ENCODE data around the gene BTBD16. TPM values are rescaled to one million over a fixed set of nuclear protein-coding genes. Genes with fewer than 3 reads are reported as not detected.

BTBD16 gene
- total and polyA plus RNA-seq, 9 donors = 0.42 to 1.8 TPM; not detected in 7

DNA sequence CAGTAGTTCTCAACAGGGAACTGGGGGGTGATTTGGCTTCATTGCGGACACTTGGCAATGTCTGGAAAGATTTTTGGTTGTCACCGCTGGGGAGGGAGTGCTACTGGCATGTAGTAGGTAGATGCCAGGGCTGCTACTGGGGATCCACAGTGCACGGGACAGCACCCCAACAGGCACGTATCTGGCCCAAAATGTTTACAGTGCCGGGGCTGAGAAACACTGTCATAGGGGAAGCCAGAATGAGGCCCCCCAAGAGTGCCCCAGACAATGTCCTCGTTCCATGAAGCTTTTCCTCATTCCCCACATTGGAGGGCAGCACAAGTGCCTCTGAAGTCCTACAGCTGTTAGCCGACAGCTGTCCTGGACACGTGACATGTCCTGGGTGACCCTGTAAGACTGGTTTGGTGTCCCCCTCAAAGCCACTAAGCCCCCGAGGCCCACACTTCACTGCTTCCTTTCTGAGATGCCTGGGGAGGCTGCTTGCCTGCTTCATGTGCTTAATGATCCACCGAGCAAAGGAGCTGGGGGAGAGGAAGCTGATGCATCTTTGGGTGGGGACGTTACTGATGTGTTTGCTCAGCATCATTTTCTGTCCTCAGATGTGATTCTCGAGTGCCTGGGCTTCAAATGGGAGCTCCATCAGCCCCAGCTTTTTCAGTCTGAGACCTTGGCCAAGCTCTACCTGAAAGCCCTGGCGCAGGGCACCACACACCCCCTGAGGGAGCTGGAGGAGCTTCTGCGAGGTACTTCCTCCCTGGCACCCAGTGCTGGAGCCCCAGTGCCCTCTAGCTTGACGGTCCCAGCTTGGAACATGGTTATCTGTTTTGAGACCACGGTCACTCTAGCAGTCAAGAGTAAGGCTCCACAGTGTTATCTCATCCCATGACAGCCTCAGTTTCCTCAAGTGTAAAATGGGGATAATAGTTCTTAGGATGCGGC is 14.7 kb downstream of the BTBD16 start:
- no peak overlapping the region for H3K27ac ChIP-seq
- H3K9me3 ChIP-seq = no peaks in the 10 kb centered on the region
- TF ChIP-seq CTCF (IDR thresholded peaks at IDR 0.05) = no peak
- no peak for TF ChIP-seq EP300 (IDR thresholded peaks at IDR 0.05)
- TF ChIP-seq POLR2A (IDR thresholded peaks at IDR 0.05) = no peak
- H3K36me3 ChIP-seq = no peaks in the 10 kb centered on the region
- no peaks in the 10 kb centered on the region for H3K4me1 ChIP-seq (ENCODE audit: insufficient read depth)
- intact Hi-C loops (cut with DNase I) = no loop called here
- 86 to 88% (median 87%) methylated on average over 17 of the region's 17 CpGs for WGBS, 3 donors
- H3K27me3 ChIP-seq = no peaks in the 10 kb centered on the region
- DNase-seq = no peak
- no peak overlapping the region for H3K4me3 ChIP-seq

GRCh38 chr10:122286867-122287266 is 15.8 kb downstream of the BTBD16 start:
- H3K27ac ChIP-seq = no peak overlapping the region
- no peaks in the 10 kb centered on the region for H3K9me3 ChIP-seq
- no peaks in the 10 kb centered on the region for H3K36me3 ChIP-seq
- H3K27me3 ChIP-seq = no peaks in the 10 kb centered on the region
- H3K4me1 ChIP-seq (ENCODE audit: insufficient read depth) = no peaks in the 10 kb centered on the region
- intact Hi-C loops (cut with DNase I) = no loop called here
- TF ChIP-seq POLR2A (IDR thresholded peaks at IDR 0.05) (no peak), CTCF (IDR thresholded peaks at IDR 0.05) (no peak), EP300 (IDR thresholded peaks at IDR 0.05) (no peak)
- WGBS, 3 donors = 40 to 52% (median 45%) methylated on average over 7 of the region's 7 CpGs
- no peak overlapping the region for H3K4me3 ChIP-seq
- no peak for DNase-seq

- WGBS, 3 donors = 19 to 39% (median 32%) methylated on average over 5 of the region's 5 CpGs
- H3K4me1 ChIP-seq (ENCODE audit: insufficient read depth) = no peaks in the 10 kb centered on the region
- no peaks in the 10 kb centered on the region for H3K36me3 ChIP-seq
- TF ChIP-seq POLR2A (IDR thresholded peaks at IDR 0.05) (no peak), EP300 (IDR thresholded peaks at IDR 0.05) (no peak), CTCF (IDR thresholded peaks at IDR 0.05) (no peak)
- H3K27ac ChIP-seq = no peak overlapping the region
- H3K27me3 ChIP-seq = no peaks in the 10 kb centered on the region
- intact Hi-C loops (cut with DNase I) = no loop called here
- DNase-seq = no peak
- H3K9me3 ChIP-seq = no peaks in the 10 kb centered on the region
- no peak overlapping the region for H3K4me3 ChIP-seq
These were observed 16.5 kb downstream of the BTBD16 start for GRCh38 chr10:122287570-122287969.

DNA sequence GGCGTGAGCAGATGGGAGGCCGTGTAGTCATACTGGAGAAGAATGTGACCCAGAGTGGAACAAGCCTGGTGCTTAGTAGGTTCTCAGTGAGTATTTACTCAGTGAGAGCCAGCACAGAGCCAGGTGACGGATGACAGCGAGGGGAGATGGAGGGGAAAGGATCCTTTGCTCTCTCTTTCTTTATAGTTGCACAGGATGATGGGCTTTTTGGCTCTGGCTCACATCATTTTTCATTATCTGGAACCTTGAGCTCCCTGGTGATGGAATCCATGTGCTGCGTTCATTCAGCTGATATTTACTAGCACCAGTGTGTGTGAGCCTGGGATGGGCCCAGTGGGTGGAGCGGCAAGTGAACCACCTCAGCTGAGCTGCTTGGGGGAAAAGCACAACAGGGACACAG is 17.2 kb downstream of the BTBD16 start:
- no peak for DNase-seq
- no peaks in the 10 kb centered on the region for H3K36me3 ChIP-seq
- H3K27ac ChIP-seq = no peak overlapping the region
- WGBS, 3 donors = 52 to 70% (median 53%) methylated on average over 6 of the region's 6 CpGs
- H3K9me3 ChIP-seq = no peaks in the 10 kb centered on the region
- TF ChIP-seq CTCF (IDR thresholded peaks at IDR 0.05) = no peak
- no peak for TF ChIP-seq POLR2A (IDR thresholded peaks at IDR 0.05)
- no peak for TF ChIP-seq EP300 (IDR thresholded peaks at IDR 0.05)
- H3K4me3 ChIP-seq = no peak overlapping the region
- intact Hi-C loops (cut with DNase I) = no loop called here
- no peaks in the 10 kb centered on the region for H3K4me1 ChIP-seq (ENCODE audit: insufficient read depth)
- no peaks in the 10 kb centered on the region for H3K27me3 ChIP-seq

Data from ovary (tissue), 9 donors.